ENCODE measurements around the gene RET. TPM values are rescaled to one million over a fixed set of nuclear protein-coding genes. Genes with fewer than 3 reads are reported as not detected.

The RET gene
- total RNA-seq, 4 donors from 2014 or later, result 0.51 to 1.2 (median 0.62) TPM

GRCh38 chr10:43158636-43159035 lies 81.8 kb downstream of the RET start:
- H3K36me3 ChIP-seq, result peaks cover 0 to 19% of the 10 kb centered on the region in 2 donors

GRCh38 chr10:43160046-43160920 lies 83.4 kb downstream of the RET start:
- peaks cover 0 to 19% of the 10 kb centered on the region in 2 donors for H3K36me3 ChIP-seq
- no peak overlapping the region for H3K27ac ChIP-seq
- intact Hi-C loops (cut with DNase I; ENCODE audit: low total_unique reads), result no loop called here
- TF ChIP-seq CTCF (IDR thresholded peaks at IDR 0.05 in 4 of 5, conservative IDR thresholded peaks at IDR 0.05 in 1 of 5) (no peak), POLR2A (IDR thresholded peaks at IDR 0.05) (no peak)
- H3K4me3 ChIP-seq, result no peak overlapping the region
- H3K9me3 ChIP-seq, result no peaks in the 10 kb centered on the region
- no peak for ATAC-seq
- DNase-seq, result no peak
- H3K27me3 ChIP-seq, result no peaks in the 10 kb centered on the region
- peaks cover 12 to 16% of the 10 kb centered on the region in 2 donors for H3K4me1 ChIP-seq
- in situ Hi-C loops (cut with MboI; ENCODE audit: low sequenced_read_pairs in 4 of 4), result no loop called here

More at GRCh38 chr10:43158636-43159035, 81.8 kb downstream of the RET start:
- no peak overlapping the region for H3K4me3 ChIP-seq
- H3K27ac ChIP-seq, result no peak overlapping the region
- TF ChIP-seq CTCF (IDR thresholded peaks at IDR 0.05 in 4 of 5, conservative IDR thresholded peaks at IDR 0.05 in 1 of 5), result no peak
- TF ChIP-seq POLR2A (IDR thresholded peaks at IDR 0.05), result no peak
- no peaks in the 10 kb centered on the region for H3K27me3 ChIP-seq
- H3K4me1 ChIP-seq, result peaks cover 16 to 18% of the 10 kb centered on the region in 2 donors
- in situ Hi-C loops (cut with MboI; ENCODE audit: low sequenced_read_pairs in 4 of 4) (no loop called here), intact Hi-C loops (cut with DNase I; ENCODE audit: low total_unique reads) (no loop called here)
- no peak for ATAC-seq
- H3K9me3 ChIP-seq, result no peaks in the 10 kb centered on the region
- DNase-seq, result no peak

GRCh38 chr10:43160921-43161255 lies 84.0 kb downstream of the RET start:
- Histone ChIP-seq H3K9me3 (no peaks in the 10 kb centered on the region), H3K4me3 (no peak overlapping the region), H3K27me3 (no peaks in the 10 kb centered on the region), H3K36me3 (peaks cover 0 to 19% of the 10 kb centered on the region in 2 donors), H3K27ac (no peak overlapping the region), H3K4me1 (peaks cover 12 to 13% of the 10 kb centered on the region in 2 donors)
- in situ Hi-C loops (cut with MboI; ENCODE audit: low sequenced_read_pairs in 4 of 4) (no loop called here), intact Hi-C loops (cut with DNase I; ENCODE audit: low total_unique reads) (no loop called here)
- DNase-seq (no peak), ATAC-seq (no peak)
- TF ChIP-seq POLR2A (IDR thresholded peaks at IDR 0.05) (no peak), CTCF (IDR thresholded peaks at IDR 0.05 in 4 of 5, conservative IDR thresholded peaks at IDR 0.05 in 1 of 5) (no peak)

- intact Hi-C loops (cut with DNase I; ENCODE audit: low total_unique reads), result no loop called here
- ATAC-seq, result no peak
- H3K36me3 ChIP-seq, result peaks cover 0 to 19% of the 10 kb centered on the region in 2 donors
- in situ Hi-C loops (cut with MboI; ENCODE audit: low sequenced_read_pairs in 4 of 4), result no loop called here
- TF ChIP-seq POLR2A (IDR thresholded peaks at IDR 0.05), result no peak
- no peak for TF ChIP-seq CTCF (IDR thresholded peaks at IDR 0.05 in 4 of 5, conservative IDR thresholded peaks at IDR 0.05 in 1 of 5)
- no peaks in the 10 kb centered on the region for H3K9me3 ChIP-seq
- no peak overlapping the region for H3K27ac ChIP-seq
- H3K27me3 ChIP-seq, result no peaks in the 10 kb centered on the region
- H3K4me3 ChIP-seq, result no peak overlapping the region
- peaks cover 12 to 13% of the 10 kb centered on the region in 2 donors for H3K4me1 ChIP-seq
- DNase-seq, result no peak
Measured at GRCh38 chr10:43162604-43163003, 85.7 kb downstream of the RET start.
